GM19455 (cell line): ENCODE data around the gene CBS.
"Not testable (repeated sequence)": the region's sequence is repeated elsewhere in the genome, so short reads cannot be mapped to it uniquely, and the experiment has no call there.

Experiments used
- ATAC-seq: cut with Tn5 transposase; IDR thresholded peaks from one replicate; pipeline ENCODE4 v1.9.1; 2021; ENCODE audit not compliant: unreplicated experiment

CBS gene

GRCh38 chr21:43027846-43028731 lies 47.5 kb downstream of the CBS start:
- no peak for ATAC-seq

DNA sequence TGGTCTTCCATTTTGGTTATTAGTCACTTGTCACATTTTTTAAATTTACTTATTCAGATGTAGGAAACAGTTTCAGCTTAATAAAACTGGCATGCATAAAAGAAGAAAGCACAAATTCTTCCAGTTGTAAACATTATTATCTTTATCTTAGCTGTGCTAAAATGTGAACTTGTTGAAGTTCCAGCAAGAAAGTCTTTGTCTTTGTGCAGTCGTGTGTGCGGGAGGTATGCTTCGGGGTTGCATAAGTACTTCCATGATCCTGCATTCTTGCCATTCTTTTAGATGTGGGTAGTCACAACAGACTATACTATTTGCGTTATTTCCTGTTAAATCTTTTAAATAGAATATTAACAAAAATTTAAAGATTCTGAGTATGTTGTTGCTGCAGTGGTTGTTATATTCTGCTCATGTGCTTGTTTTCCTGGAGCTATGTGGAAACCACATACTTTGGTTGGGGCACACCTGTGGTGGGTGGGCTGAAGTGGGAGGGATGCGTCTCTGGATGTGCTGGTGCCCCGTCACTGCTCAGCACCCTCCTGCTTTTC lies 49.9 kb downstream of the CBS start:
- ATAC-seq = no peak

DNA sequence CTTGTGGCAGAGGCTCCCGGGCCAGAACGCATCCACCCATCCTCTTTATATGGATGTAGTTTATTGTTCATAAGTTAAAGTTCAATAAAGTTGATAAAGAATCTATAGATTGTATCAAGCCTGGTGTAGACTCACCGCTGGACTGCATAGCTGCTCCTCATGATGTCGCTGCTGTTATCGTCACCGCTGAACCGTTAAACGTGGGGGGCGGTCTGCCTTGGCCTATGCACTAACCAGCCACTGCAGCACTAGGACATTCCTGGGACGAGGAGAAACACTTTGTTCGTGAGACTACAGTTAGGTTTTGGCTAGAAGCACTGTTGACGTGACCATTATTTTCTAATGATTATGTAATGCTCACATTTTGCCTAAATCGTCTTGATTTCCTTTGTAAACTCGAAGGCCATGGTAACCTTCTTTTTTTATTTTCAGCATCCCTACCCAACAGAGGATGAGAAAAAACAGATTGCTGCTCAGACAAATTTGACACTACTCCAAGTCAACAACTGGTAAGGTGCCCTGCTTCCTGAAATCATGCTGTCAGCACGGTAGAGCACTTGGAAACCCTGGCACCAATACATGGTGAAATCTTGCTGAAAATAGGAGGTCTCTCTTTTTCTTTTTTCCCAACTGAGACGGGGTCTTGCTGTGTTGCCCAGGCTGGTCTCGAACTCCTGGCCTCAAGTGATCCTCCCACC lies 51.0 kb downstream of the CBS start:
- no peak for ATAC-seq

GRCh38 chr21:43023175-43023574 lies 52.5 kb downstream of the CBS start:
- ATAC-seq = no peak

- no peak for ATAC-seq
Observed at GRCh38 chr21:43021756-43022600, 53.7 kb downstream of the CBS start.

GRCh38 chr21:43021191-43021590 lies 54.4 kb downstream of the CBS start:
- no peak for ATAC-seq

- ATAC-seq = no peak
Observed at GRCh38 chr21:43020771-43021170, 54.9 kb downstream of the CBS start.

- ATAC-seq = no peak
Observed at GRCh38 chr21:43020177-43020576, 55.5 kb downstream of the CBS start.

- ATAC-seq = no peak
Observed at GRCh38 chr21:43018519-43018918, 57.1 kb downstream of the CBS start.

GRCh38 chr21:43016728-43017127 lies 58.9 kb downstream of the CBS start:
- no peak for ATAC-seq

- ATAC-seq = no peak
Observed at GRCh38 chr21:43015906-43016540, 59.6 kb downstream of the CBS start.

DNA sequence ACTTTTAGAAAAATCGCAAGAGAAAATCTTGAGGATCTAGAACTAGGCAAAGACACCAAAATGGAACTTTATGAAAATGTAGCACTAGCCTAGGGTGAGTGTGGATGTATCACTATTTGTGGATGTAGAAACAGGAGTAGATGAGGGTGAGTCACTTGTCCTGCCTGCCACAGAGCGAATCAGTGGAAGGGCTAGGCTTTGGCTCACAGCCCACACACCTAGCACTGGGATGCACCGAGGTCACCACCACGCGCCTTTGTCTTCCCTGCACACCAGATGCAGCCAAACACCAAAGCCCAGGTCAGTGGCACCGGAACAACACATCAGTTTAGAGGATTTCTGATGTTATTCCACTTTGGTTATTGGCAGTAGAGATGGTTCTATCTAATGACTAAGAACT lies 63.0 kb downstream of the CBS start:
- ATAC-seq = no peak

GRCh38 chr21:43006874-43007208 lies 68.8 kb downstream of the CBS start:
- no peak for ATAC-seq

GRCh38 chr21:43006051-43006873 lies 69.4 kb downstream of the CBS start:
- not testable (repeated sequence) for ATAC-seq

- ATAC-seq = no peak
Observed at GRCh38 chr21:43005635-43006034, 70.0 kb downstream of the CBS start.

- no peak for ATAC-seq
Observed at GRCh38 chr21:43004926-43005325, 70.7 kb downstream of the CBS start.
